Esophagus muscularis mucosa (tissue), 4 donors: Measurements from ENCODE around the gene WASHC3.

ENCODE experiments used
- EP300 ChIP-seq: sonication (generic); formaldehyde crosslinking; IDR thresholded peaks from one replicate; pipeline ENCODE4 v1.6.1; 2017; ENCODE audit warnings: antibody characterized with exemption
- POLR2A ChIP-seq: fragments of 450-650 bp; IDR thresholded peaks from one replicate; pipeline ENCODE4 v1.6.1; 2017; ENCODE audit warnings: antibody characterized with exemption, moderate library complexity, mild to moderate bottlenecking, low read depth
- POLR2AphosphoS5 ChIP-seq, 2 donors: sonication (generic); formaldehyde crosslinking; IDR thresholded peaks; one replicate each; pipeline ENCODE4 v1.6.1; 2017; ENCODE audit warnings: antibody characterized with exemption in 2 of 2
- TF ChIP-seq, protein P1 (sequence below), 3 experiments: fragments of 200-600 bp in 2 of 3; fragments of 450-650 bp in 1 of 3; sonication (generic) in 2 of 3; IDR thresholded peaks; one replicate each; pipeline ENCODE4 v1.5.1; 2017 to 2019; ENCODE audit warnings: antibody characterized with exemption in 3 of 3, mild to moderate bottlenecking in 2 of 3, moderate library complexity in 1 of 3

DNA sequence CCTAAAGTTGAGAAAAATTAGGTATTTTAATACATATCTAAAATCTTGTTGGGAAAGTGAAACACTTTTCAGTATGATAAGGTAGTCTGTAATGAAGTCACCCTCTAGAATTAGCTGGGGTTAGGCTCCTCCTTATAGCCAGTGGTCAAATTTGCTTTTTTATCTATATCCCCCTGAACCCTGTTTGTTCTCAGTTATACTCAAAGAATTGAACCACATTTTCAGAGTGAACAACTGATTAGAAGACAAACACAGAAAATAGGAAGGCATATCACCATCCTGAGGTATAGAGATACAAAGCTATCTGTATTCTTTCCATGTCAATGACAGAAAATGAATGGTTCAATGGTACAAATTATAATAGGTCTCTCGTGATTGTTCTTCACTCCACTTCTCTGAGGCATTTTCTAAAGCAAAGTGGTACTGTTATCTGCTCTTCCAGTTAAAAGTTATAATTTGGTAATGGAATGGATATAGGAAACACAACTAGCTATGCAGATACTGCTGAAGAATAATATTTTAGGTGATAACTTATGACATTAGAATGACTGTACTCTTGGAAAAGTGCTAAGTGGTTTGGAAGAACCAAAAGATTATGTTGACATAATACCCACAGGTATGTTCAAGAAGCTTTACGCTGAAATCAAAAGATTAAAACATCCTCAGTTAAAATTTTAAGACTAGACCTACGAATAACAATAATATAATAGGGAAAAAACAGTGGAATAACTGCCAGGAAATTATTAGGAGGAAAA is 27.6 kb downstream of the WASHC3 start:
- TF ChIP-seq POLR2AphosphoS5 (IDR thresholded peaks at IDR 0.05): no peak
- TF ChIP-seq, protein P1, sequence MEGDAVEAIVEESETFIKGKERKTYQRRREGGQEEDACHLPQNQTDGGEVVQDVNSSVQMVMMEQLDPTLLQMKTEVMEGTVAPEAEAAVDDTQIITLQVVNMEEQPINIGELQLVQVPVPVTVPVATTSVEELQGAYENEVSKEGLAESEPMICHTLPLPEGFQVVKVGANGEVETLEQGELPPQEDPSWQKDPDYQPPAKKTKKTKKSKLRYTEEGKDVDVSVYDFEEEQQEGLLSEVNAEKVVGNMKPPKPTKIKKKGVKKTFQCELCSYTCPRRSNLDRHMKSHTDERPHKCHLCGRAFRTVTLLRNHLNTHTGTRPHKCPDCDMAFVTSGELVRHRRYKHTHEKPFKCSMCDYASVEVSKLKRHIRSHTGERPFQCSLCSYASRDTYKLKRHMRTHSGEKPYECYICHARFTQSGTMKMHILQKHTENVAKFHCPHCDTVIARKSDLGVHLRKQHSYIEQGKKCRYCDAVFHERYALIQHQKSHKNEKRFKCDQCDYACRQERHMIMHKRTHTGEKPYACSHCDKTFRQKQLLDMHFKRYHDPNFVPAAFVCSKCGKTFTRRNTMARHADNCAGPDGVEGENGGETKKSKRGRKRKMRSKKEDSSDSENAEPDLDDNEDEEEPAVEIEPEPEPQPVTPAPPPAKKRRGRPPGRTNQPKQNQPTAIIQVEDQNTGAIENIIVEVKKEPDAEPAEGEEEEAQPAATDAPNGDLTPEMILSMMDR (IDR thresholded peaks at IDR 0.05): no peak
- no peak for TF ChIP-seq POLR2A
- TF ChIP-seq EP300: no peak
